HepG2 (cell line): ENCODE results near the gene GGNBP2. TPM values are rescaled to one million over a fixed set of nuclear protein-coding genes. Genes with fewer than 3 reads are reported as not detected.
A peak's percentile ranks its signal among the peaks of the same experiment; 100 is the strongest.

Source experiments
- ATF3 ChIP-seq: sonication (generic); formaldehyde crosslinking; IDR thresholded peaks from 2 replicates; pipeline ENCODE4 v1.4.0; 2020; ENCODE audit warnings: missing genetic modification reagents
- ATF7 ChIP-seq, 2 experiments: fragments of 450-650 bp in 1 of 2; sonication (generic) in 1 of 2; formaldehyde crosslinking in 1 of 2; IDR thresholded peaks; 2 replicates each; pipeline versions ENCODE4 v1.4.0 to v1.6.1; 2016 to 2020; ENCODE audit warnings: antibody characterized with exemption in 1 of 2, mild to moderate bottlenecking in 1 of 2, missing genetic modification reagents in 1 of 2
- CHD4 ChIP-seq: fragments of 200-600 bp; sonication (generic); IDR thresholded peaks from 2 replicates; pipeline ENCODE4 v1.7.0; 2017; ENCODE audit warnings: mild to moderate bottlenecking, low read length, borderline replicate concordance
- ERF ChIP-seq: IDR thresholded peaks from 2 replicates; pipeline ENCODE4 v1.6.1; 2018; ENCODE audit warnings: missing biosample characterization, missing genetic modification reagents
- HNF4A ChIP-seq: sonication (generic); formaldehyde crosslinking; IDR thresholded peaks from 2 replicates; pipeline ENCODE4 v1.4.0; 2020; ENCODE audit warnings: missing genetic modification reagents
- LCORL ChIP-seq, 2 experiments: fragments of 450-650 bp in 1 of 2; sonication (generic) in 1 of 2; formaldehyde crosslinking in 1 of 2; IDR thresholded peaks; 2 replicates each; pipeline versions ENCODE4 v1.5.0 to v1.6.1; 2017 to 2020; ENCODE audit warnings: antibody characterized with exemption in 1 of 2, missing genetic modification reagents in 1 of 2
- SMAD3 ChIP-seq: sonication (generic); formaldehyde crosslinking; IDR thresholded peaks from 2 replicates; pipeline ENCODE4 v1.4.0; 2020; ENCODE audit warnings: missing genetic modification reagents
- ZBTB7A ChIP-seq: sonication (generic); formaldehyde crosslinking; IDR thresholded peaks from 2 replicates; pipeline ENCODE4 v1.8.0; 2022; ENCODE audit warnings: mild to moderate bottlenecking, missing genetic modification reagents
- ZMYM3 ChIP-seq: sonication (generic); formaldehyde crosslinking; IDR thresholded peaks from 2 replicates; pipeline ENCODE4 v1.5.1; 2020; ENCODE audit warnings: mild to moderate bottlenecking, missing genetic modification reagents
- ZNF143 ChIP-seq: sonication (generic); formaldehyde crosslinking; IDR thresholded peaks from 2 replicates; pipeline ENCODE4 v1.4.0; 2020; ENCODE audit warnings: missing genetic modification reagents
- ZNF230 ChIP-seq: sonication (generic); formaldehyde crosslinking; IDR thresholded peaks from 2 replicates; pipeline ENCODE4 v1.4.0; 2020; ENCODE audit warnings: mild to moderate bottlenecking, missing genetic modification reagents
- ZNF263 ChIP-seq: sonication (generic); formaldehyde crosslinking; IDR thresholded peaks from 2 replicates; pipeline ENCODE4 v1.4.0; 2020; ENCODE audit warnings: missing genetic modification reagents
- ZNF543 ChIP-seq: sonication (generic); formaldehyde crosslinking; IDR thresholded peaks from 2 replicates; pipeline ENCODE4 v1.4.0; 2020; ENCODE audit warnings: mild to moderate bottlenecking, missing genetic modification reagents
- ZNF547 ChIP-seq: sonication (generic); formaldehyde crosslinking; IDR thresholded peaks from 2 replicates; pipeline ENCODE4 v1.5.1; 2020; ENCODE audit warnings: mild to moderate bottlenecking, missing genetic modification reagents
- ZNF567 ChIP-seq: sonication (generic); formaldehyde crosslinking; IDR thresholded peaks from 2 replicates; pipeline ENCODE4 v1.8.1; 2023; ENCODE audit warnings: mild to moderate bottlenecking, missing genetic modification reagents, borderline replicate concordance
- ZNF574 ChIP-seq: sonication (generic); formaldehyde crosslinking; IDR thresholded peaks from 2 replicates; pipeline ENCODE4 v1.4.0; 2020; ENCODE audit warnings: missing genetic modification reagents
- polyA plus RNA-seq, 8 experiments: library from polyadenylated mRNA; depleted of rRNA in 3 of 8; stranded (reverse) in 7 of 8; unstranded in 1 of 8; fragments of >200 nt; fragmentation: Illumina TruSeq in 4 of 8; extraction: Trizol in 4 of 8; gene quantifications; 2 replicates each; pipeline versions ENCODE4 v1.2.1 to v1.2.3, GENCODE V29; 2011 to 2016; ENCODE audit warnings: low read depth in 4 of 8, missing spikeins in 1 of 8, mixed read lengths in 1 of 8; ENCODE audit not compliant: insufficient read depth in 1 of 8
- total RNA-seq, 5 experiments: library from RNA; depleted of rRNA; stranded (reverse); fragments of >200 nt; fragmentation: Illumina TruSeq; extraction: Trizol; gene quantifications; 2 replicates each; pipeline ENCODE4 v1.2.3, GENCODE V29; 2016; ENCODE audit warnings: low read depth in 1 of 5
- TF ChIP-seq, protein P1 (sequence below): sonication (generic); formaldehyde crosslinking; IDR thresholded peaks from 2 replicates; pipeline ENCODE4 v1.5.1; 2020; ENCODE audit warnings: missing genetic modification reagents, mild to moderate bottlenecking, borderline replicate concordance
- TF ChIP-seq, protein P2 (sequence below): sonication (generic); formaldehyde crosslinking; IDR thresholded peaks from 2 replicates; pipeline ENCODE4 v1.4.0; 2020; ENCODE audit warnings: missing genetic modification reagents, borderline replicate concordance

Gene GGNBP2
- total and polyA plus RNA-seq, 2 of the 13 experiments (the other 11 are each of a cell fraction or from before 2014, with no cell fraction given): 53.3 to 84.2 TPM

DNA sequence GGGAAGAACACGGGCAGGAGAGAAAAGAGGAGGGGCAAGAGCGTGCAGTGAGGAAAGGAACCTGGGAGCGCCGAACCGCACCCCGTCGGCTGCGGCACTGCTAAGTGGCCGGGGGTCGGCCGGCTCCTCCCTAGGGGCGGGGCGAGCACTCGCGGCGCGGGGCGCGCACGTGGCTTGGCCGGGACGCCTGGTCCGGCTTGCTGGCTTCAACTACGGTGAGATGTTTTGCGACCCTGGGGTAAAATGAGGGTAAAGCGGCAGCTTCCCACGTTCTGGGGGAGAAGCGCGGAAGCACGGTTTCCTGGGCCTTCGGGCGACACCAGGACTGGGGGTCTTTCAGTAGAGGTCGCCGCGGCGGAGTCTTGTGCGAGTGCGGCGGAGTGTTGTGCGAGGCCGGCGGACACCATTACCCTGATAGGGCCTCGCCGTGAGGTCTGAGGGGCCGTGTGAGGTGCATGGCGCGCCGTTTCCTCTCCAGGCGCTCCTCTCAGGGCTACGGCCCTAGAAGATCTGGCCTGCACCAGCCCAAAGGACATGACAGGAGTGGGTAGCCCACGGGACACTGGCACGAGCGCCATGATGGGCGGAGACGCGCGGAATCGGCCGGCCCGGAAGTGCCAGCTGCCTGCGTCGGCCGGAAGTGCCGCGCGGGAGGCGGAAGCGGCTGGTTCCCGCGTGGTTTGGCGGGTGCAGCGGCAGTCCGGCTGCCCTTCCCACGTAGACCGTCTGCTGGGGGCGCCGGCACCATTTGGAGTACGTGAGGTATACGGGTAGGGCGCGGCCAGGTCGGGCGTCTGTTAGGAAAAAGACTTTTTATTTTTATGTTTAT lies 9.7 kb upstream of the GGNBP2 start, which contains the start of the genes MYO19 and PIGW (continued):
- TF ChIP-seq ZNF574 (CRISPR knock-in tag) (peak; percentile 80), ZNF543 (CRISPR knock-in tag) (no peak), SMAD3 (CRISPR knock-in tag) (no peak), LCORL (IDR thresholded peaks at IDR 0.05) (no peak), LCORL (CRISPR knock-in tag; IDR thresholded peaks at IDR 0.05) (peak; percentile 39; the same call in 1 of the 2 replicates), ATF7 (IDR thresholded peaks at IDR 0.05) (no peak), ATF7 (CRISPR knock-in tag; IDR thresholded peaks at IDR 0.05) (no peak), ZNF143 (CRISPR knock-in tag) (0 out of 2 replicates have a peak, but pooled peaks have one; percentile 22), ZMYM3 (no peak), CHD4 (no peak), ZBTB7A (no peak), ZNF567 (CRISPR knock-in tag) (no peak), ZNF230 (CRISPR knock-in tag) (peak; percentile 88; the same call in 1 of the 2 replicates), ZNF263 (peak; percentile 9; the same call in 1 of the 2 replicates), ZNF547 (CRISPR knock-in tag) (no peak; the same call in 1 of the 2 replicates), ERF (CRISPR knock-in tag) (0 out of 2 replicates have a peak, but pooled peaks have one; percentile 7), ATF3 (peak; percentile 12; the same call in 1 of the 2 replicates), HNF4A (CRISPR knock-in tag) (no peak)
- TF ChIP-seq, protein P1, sequence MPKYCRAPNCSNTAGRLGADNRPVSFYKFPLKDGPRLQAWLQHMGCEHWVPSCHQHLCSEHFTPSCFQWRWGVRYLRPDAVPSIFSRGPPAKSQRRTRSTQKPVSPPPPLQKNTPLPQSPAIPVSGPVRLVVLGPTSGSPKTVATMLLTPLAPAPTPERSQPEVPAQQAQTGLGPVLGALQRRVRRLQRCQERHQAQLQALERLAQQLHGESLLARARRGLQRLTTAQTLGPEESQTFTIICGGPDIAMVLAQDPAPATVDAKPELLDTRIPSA (CRISPR knock-in tag): no peak; the same call in 1 of the 2 replicates
- TF ChIP-seq, protein P2, sequence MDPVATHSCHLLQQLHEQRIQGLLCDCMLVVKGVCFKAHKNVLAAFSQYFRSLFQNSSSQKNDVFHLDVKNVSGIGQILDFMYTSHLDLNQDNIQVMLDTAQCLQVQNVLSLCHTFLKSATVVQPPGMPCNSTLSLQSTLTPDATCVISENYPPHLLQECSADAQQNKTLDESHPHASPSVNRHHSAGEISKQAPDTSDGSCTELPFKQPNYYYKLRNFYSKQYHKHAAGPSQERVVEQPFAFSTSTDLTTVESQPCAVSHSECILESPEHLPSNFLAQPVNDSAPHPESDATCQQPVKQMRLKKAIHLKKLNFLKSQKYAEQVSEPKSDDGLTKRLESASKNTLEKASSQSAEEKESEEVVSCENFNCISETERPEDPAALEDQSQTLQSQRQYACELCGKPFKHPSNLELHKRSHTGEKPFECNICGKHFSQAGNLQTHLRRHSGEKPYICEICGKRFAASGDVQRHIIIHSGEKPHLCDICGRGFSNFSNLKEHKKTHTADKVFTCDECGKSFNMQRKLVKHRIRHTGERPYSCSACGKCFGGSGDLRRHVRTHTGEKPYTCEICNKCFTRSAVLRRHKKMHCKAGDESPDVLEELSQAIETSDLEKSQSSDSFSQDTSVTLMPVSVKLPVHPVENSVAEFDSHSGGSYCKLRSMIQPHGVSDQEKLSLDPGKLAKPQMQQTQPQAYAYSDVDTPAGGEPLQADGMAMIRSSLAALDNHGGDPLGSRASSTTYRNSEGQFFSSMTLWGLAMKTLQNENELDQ (CRISPR knock-in tag): no peak
